Measurements from ENCODE around the gene OPCML.

OPCML gene

DNA sequence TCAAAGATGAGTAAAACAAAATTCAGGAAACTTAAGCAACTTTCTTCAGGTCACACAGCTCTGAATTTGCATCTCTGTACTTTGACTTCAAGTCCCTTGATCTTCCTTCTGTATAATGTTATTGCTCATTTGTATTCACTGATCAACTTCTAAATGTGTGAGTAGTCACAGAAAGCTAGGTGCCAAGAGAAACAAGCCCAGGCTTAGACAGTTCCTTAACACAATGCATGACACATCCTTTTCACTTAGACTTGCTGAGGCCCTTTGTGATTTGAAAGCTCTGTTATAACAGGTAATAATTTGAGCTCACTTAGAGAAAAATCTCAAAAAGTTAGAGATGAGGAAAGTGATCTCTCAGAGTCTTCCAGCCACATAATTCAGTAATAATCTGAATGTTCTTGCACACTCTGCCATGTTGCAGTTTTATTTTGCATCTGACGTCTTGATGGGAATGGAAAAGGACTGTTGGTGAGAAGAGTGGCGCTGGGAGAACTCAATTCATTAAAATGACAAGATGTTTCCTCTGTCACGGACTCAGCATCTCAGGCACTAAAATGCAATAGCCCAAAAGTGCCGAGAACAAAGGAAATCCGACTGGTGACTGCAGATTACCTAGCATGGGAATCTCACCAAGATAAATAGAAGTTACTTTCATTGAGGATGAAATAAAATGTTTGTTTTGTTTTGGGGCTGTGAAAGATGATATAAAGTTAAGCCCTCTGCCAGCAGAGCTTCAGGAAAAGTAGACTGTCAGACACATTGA is 665.3 kb downstream of the OPCML start:
- no peak for DNase-seq

DNA sequence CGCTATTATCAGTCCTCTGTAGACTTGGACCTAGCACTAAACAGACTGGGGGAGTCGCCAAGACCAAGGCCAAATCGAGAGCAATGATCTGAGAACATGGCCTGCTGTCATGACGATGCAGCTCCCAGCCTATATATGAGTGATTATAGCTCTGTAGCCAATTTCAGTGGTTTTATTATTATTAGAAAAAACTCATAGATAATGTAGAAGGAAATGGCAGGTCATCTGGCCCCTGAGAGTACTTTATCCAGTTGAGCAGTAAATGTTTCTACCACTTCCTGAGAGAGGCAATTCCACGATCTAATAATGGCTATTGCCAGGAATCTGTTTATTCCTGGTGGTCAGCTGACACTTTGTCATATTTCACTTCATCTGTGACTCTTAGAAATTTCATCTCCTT is 666.7 kb downstream of the OPCML start:
- DNase-seq = no peak

DNA sequence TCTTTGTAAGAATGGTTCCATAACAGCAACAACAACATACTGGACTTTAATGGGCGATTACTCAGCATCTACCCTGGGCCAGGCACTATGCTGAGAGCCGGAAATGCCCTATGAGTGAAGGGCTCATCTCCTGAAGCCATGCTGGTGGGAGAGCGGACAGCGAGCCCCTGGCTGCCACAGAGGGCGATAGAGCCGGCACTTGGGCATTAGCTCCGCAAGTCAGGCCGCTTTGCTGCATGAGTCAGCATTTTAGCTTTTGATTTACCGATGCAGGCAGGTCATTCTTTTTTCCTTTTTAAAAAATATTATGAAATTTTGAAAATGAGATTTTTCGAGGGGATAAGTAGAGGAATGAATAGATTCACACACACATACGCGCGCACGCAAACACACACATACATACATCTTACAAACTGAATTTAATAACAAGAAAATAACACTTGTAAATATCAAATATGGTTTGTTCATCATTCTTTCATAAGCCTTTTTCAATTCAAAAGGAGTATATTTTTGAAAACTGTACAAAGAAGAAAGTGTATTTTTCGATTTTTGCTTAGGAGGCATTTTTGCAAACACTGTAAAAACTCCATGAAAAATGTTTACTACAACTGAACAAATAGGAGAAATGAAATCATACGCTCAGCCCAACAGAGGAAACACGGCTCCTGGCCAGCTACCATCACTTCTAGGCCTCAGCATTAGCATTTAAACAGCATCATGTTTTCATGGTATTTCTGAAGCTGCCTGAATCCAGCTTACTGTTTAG is 667.3 kb downstream of the OPCML start:
- no peak for DNase-seq

DNA sequence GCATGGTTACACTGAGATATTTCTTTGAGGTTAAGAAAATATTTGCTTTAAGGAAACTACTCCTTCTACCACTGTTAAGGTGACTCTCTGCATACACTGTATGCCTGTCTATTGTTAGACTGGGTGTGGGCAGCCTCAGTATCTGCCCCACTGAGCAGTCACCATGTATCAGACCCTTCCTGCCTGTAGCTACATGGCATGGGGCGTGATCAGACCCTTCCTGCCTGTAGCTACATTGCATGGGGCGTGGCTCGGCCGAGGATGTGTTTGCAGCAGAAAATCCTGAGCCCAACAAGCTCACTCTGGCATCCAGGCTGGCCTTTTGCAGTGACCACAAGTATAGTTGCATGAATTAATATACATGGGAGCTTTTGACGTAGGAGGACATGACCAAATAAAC is 669.4 kb downstream of the OPCML start:
- DNase-seq = no peak

- no peak for DNase-seq
Observed at GRCh38 chr11:132862137-132862536, 670.2 kb downstream of the OPCML start.

GRCh38 chr11:132859306-132859705 is 673.0 kb downstream of the OPCML start:
- DNase-seq = no peak

- DNase-seq = no peak
Observed at GRCh38 chr11:132858223-132858622, 674.1 kb downstream of the OPCML start.

- no peak for DNase-seq
Observed at GRCh38 chr11:132856032-132856431, 676.3 kb downstream of the OPCML start.

- no peak for DNase-seq
Observed at GRCh38 chr11:132855516-132855915, 676.8 kb downstream of the OPCML start.

DNA sequence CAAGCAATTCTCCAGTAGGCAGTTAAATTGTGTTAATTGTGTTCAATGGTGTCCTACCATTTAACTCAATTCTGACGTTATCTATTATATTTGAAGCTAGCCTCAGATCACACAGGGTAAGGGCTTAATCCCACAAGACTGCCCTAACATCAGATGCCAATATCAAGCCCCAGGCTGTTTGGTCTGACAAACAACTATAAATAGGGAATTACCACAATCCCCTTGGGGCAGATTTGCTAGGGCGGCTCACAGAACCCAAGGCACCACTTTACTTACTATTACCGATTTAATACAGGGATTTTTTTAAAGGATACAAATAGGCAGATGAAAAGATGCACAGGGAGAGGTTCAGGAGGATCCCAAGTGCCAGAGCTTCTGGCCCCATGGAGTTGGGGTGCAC is 678.4 kb downstream of the OPCML start:
- no peak for DNase-seq

DNA sequence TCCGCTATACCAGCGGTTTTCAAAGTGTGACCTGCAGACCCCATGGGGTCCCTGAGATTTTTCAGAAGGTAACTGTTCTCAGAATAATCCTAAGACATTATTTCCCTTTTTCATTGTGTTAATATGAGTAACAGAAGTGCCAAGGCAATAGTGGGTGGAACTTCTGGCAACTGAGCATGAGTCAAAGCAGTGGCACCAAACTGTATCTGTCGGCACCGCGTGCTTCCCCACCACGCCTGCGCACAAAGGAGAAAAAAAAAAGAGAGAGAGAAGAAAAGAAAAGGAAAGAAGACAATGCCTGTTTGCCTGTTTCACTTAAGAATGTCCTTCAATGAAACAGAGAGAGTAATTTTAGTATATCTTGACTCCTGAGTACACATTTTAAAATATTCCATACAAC is 679.9 kb downstream of the OPCML start:
- no peak for DNase-seq

DNA sequence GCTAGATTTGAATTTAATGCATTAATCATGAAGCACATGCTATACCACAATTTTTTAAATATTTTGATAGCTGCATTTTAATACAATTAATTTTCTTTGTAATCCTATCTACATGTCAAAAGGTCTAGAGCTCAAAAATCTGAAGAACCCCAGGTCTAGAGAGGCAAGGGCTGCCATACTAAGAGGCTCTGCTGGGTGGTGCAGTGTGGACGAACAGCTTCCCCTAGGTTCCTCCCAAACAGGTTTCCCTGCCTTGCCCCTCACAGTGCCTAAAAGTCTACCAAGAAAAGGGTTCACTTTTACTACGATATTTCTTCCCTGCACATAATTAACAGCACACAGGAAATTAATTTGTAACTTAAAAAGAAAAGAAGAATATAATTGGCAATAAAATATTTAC is 681.1 kb downstream of the OPCML start:
- DNase-seq = no peak

DNA sequence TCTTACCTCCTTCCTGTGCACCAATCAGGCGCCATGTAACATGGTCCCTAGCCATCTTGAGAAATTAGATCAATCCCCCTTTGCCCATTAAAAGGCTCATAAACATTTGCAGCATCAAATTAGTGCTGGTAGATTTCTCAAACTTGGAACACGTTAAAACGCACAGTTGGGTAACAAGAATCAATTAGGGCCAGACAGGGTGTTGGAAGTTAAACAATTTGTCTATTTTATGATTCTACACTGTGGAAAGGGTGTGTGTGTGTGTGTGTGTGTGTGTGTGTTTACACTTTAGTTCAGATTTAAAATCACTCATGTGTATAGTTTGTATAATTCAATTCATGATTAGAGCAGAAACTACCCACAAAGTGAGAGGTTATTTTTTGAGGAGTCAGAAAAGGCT is 682.0 kb downstream of the OPCML start:
- no peak for DNase-seq

- DNase-seq = no peak
Observed at GRCh38 chr11:132848336-132848735, 684.0 kb downstream of the OPCML start.

DNA sequence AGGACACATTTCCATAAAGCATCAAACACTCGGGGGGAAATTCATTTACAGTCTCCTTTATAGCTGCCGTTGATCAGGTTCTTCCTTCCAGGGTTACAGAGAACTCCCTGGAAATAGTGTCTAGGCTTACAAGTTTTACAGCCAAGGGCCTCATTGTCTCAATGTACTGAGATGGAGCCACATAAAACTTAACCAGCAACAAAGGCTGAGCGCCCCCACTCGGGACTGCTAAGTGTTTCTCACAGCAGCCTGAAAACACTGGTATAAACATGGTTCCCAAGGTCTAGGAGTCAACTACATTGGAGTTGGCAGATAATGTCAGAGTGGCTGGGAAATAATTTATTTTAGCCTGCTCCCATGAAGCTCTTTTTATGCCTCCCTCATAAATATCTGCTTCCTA is 686.2 kb downstream of the OPCML start:
- DNase-seq = no peak

- no peak for DNase-seq
Observed at GRCh38 chr11:132844956-132845696, 687.2 kb downstream of the OPCML start.

DNA sequence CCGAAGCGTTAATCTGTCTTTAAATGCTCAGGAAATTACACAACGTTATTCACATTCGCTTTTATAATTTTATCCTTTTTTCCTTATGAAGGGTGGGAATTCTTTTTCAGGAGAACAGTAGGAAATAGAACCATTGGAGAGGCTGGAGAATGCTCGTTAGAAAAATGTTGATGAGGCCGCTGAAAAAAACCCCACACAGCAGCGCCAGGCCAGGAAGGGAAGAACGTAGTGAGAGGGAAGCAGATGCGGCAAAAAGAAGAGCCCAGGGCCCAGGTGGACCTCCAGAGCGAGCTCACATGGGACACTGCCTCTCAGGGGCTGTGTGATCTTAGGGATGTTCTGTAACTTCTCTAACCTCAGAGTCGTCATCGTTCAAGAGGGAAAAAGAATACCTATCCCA is 691.6 kb downstream of the OPCML start:
- DNase-seq = no peak

- DNase-seq = no peak
Observed at GRCh38 chr11:132840191-132840590, 692.1 kb downstream of the OPCML start.

- no peak for DNase-seq
Observed at GRCh38 chr11:132839236-132839945, 692.9 kb downstream of the OPCML start.

GRCh38 chr11:132838627-132839026 is 693.7 kb downstream of the OPCML start:
- no peak for DNase-seq

- DNase-seq = no peak
Observed at GRCh38 chr11:132831272-132831671, 701.0 kb downstream of the OPCML start.

GRCh38 chr11:132824642-132825041 is 707.7 kb downstream of the OPCML start:
- no peak for DNase-seq

GRCh38 chr11:132822276-132822675 is 710.0 kb downstream of the OPCML start:
- DNase-seq = no peak
